IMR-90 (cell line): ENCODE measurements around the gene ATP1A2. TPM values are rescaled to one million over a fixed set of nuclear protein-coding genes. Genes with fewer than 3 reads are reported as not detected.

Experiments
- ATAC-seq: fragments of 200-7000 bp; cut with Tn5 transposase; 2 replicates; pipeline ENCODE4 v1.9.1; 2020; ENCODE audit warnings: low read depth, mild to moderate bottlenecking, moderate library complexity
- BruUV-seq: library from RNA; stranded (reverse); fragments of 400-500 nt; replicated peaks from 2 replicates; lab custom pipeline; 2021; lab: Mats Ljungman, UMichigan
- CTCF ChIA-PET: fragments of 300-600 bp; formaldehyde crosslinking; extraction: SDS; loops from one replicate; lab custom pipeline; 2021; ENCODE audit warnings: antibody characterized with exemption; lab: Yijun Ruan, JAX
- POLR2A ChIA-PET: fragments of 300-600 bp; sonication (Branson Sonifier 250); formaldehyde crosslinking; loops from one replicate; lab custom pipeline; 2022; ENCODE audit warnings: antibody characterized with exemption; ENCODE audit not compliant: unreplicated experiment; lab: Charles Lee
- DNase-seq: peaks from one replicate; pipeline ENCODE4 v3.0.0; 2013
- H2AFZ ChIP-seq: replicated peaks from 2 replicates; pipeline ENCODE3; 2013; ENCODE audit warnings: low read length, mild to moderate bottlenecking; ENCODE audit not compliant: poor library complexity
- H2AK5ac ChIP-seq: 2 replicates; pipeline ENCODE4 v1.6.1; 2013; ENCODE audit warnings: low read depth, low read length, inconsistent platforms
- H2AK9ac ChIP-seq: replicated peaks from 2 replicates; pipeline ENCODE3; 2013; ENCODE audit warnings: mild to moderate bottlenecking, low read depth, low read length, moderate library complexity; ENCODE audit not compliant: poor library complexity
- H2BK120ac ChIP-seq: 2 replicates; pipeline ENCODE4 v1.6.1; 2013; ENCODE audit warnings: low read depth, low read length, inconsistent platforms
- H2BK15ac ChIP-seq: 3 replicates; pipeline ENCODE4 v1.6.1; 2013; ENCODE audit warnings: low read depth, low read length, inconsistent platforms
- H2BK20ac ChIP-seq: 2 replicates; pipeline ENCODE4 v1.6.1; 2013; ENCODE audit warnings: low read depth, mild to moderate bottlenecking, inconsistent platforms, low read length, moderate library complexity
- H2BK5ac ChIP-seq: 2 replicates; pipeline ENCODE4 v1.6.1; 2013; ENCODE audit warnings: mild to moderate bottlenecking, low read depth, low read length, inconsistent platforms; ENCODE audit not compliant: poor library complexity, severe bottlenecking
- H3K14ac ChIP-seq: replicated peaks from 2 replicates; pipeline ENCODE4 v1.6.1; 2013; ENCODE audit warnings: low read depth, low read length, inconsistent platforms
- H3K18ac ChIP-seq: 2 replicates; pipeline ENCODE4 v1.6.1; 2013; ENCODE audit warnings: low read depth, low read length, control low read depth
- H3K23ac ChIP-seq: 2 replicates; pipeline ENCODE4 v1.6.1; 2013; ENCODE audit warnings: low read depth, low read length, inconsistent platforms
- H3K27ac ChIP-seq: 2 replicates; pipeline ENCODE4 v1.5.1; 2013; ENCODE audit warnings: mild to moderate bottlenecking, control low read depth, low read length; ENCODE audit not compliant: insufficient read depth
- H3K27me3 ChIP-seq: 2 replicates; pipeline ENCODE4 v1.6.1; 2013; ENCODE audit warnings: low read length; ENCODE audit not compliant: control insufficient read depth, insufficient read depth
- H3K36me3 ChIP-seq: 2 replicates; pipeline ENCODE4 v1.6.1; 2013; ENCODE audit warnings: low read length, mixed read lengths; ENCODE audit not compliant: control insufficient read depth, insufficient read depth
- H3K4ac ChIP-seq: 2 replicates; pipeline ENCODE4 v1.6.1; 2013; ENCODE audit warnings: low read depth, low read length, inconsistent platforms
- H3K4me1 ChIP-seq: 2 replicates; pipeline ENCODE4 v1.6.1; 2013; ENCODE audit warnings: low read length, mixed read lengths; ENCODE audit not compliant: control insufficient read depth, insufficient read depth
- H3K4me2 ChIP-seq: 2 replicates; pipeline ENCODE4 v1.6.1; 2013; ENCODE audit warnings: low read depth, mild to moderate bottlenecking, control low read depth, low read length, moderate library complexity
- H3K4me3 ChIP-seq: 2 replicates; pipeline ENCODE4 v1.5.1; 2013; ENCODE audit warnings: low read depth, mild to moderate bottlenecking, control low read depth, low read length, moderate library complexity; ENCODE audit not compliant: insufficient read depth
- H3K56ac ChIP-seq: 2 replicates; pipeline ENCODE4 v1.6.1; 2013; ENCODE audit warnings: low read length, inconsistent platforms; ENCODE audit not compliant: insufficient read depth; ENCODE audit errors: extremely low read depth
- H3K79me1 ChIP-seq, 2 experiments: 2 replicates each; pipeline ENCODE4 v1.6.1; 2013; ENCODE audit warnings: low read length in 2 of 2, inconsistent platforms in 1 of 2, low read depth in 1 of 2
- H3K9ac ChIP-seq: 2 replicates; pipeline ENCODE4 v1.6.1; 2013; ENCODE audit warnings: low read depth, low read length, control low read depth
- H3K9me1 ChIP-seq: 2 replicates; pipeline ENCODE4 v1.6.1; 2013; ENCODE audit warnings: low read length, inconsistent platforms; ENCODE audit not compliant: insufficient read depth
- H3K9me3 ChIP-seq: 2 replicates; pipeline ENCODE4 v1.6.1; 2013; ENCODE audit warnings: low read length; ENCODE audit not compliant: control insufficient read depth, insufficient read depth
- H4K20me1 ChIP-seq: 2 replicates; pipeline ENCODE4 v1.6.1; 2013; ENCODE audit warnings: low read length, inconsistent platforms; ENCODE audit not compliant: insufficient read depth
- H4K5ac ChIP-seq: 2 replicates; pipeline ENCODE4 v1.6.1; 2013; ENCODE audit warnings: mild to moderate bottlenecking, low read depth, low read length, control low read depth
- H4K8ac ChIP-seq, 2 experiments: 2 replicates each; pipeline ENCODE4 v1.6.1; 2013; ENCODE audit warnings: low read depth in 2 of 2, low read length in 2 of 2, control low read depth in 1 of 2, inconsistent platforms in 1 of 2
- H4K91ac ChIP-seq: 2 replicates; pipeline ENCODE4 v1.6.1; 2013; ENCODE audit warnings: low read depth, low read length, inconsistent platforms; ENCODE audit not compliant: insufficient read depth
- BHLHE40 ChIP-seq: fragments of 150-350 bp; IDR thresholded peaks from 2 replicates; pipeline ENCODE4 v1.6.1; 2016; ENCODE audit warnings: mild to moderate bottlenecking, low read depth, low read length
- CEBPB ChIP-seq: IDR thresholded peaks from 2 replicates; pipeline ENCODE4 v1.6.1; 2012; ENCODE audit warnings: low read depth, low read length, improper control_type of control experiment
- CHD1 ChIP-seq: IDR thresholded peaks from 2 replicates; pipeline ENCODE4 v1.6.1; 2012; ENCODE audit warnings: low read depth, low read length, improper control_type of control experiment
- CTCF ChIP-seq: conservative IDR thresholded peaks from 2 replicates; pipeline ENCODE4 v1.5.1; 2012; ENCODE audit warnings: mild to moderate bottlenecking, low read depth, low read length, improper control_type of control experiment
- FOS ChIP-seq: fragments of 150-350 bp; IDR thresholded peaks from 2 replicates; pipeline ENCODE4 v1.6.1; 2016; ENCODE audit warnings: low read depth, low read length
- MAFK ChIP-seq: IDR thresholded peaks from 2 replicates; pipeline ENCODE4 v1.6.1; 2012; ENCODE audit warnings: low read depth, low read length, improper control_type of control experiment
- MAZ ChIP-seq: IDR thresholded peaks from 2 replicates; pipeline ENCODE4 v1.6.1; 2012; ENCODE audit warnings: low read depth, mild to moderate bottlenecking, low read length, improper control_type of control experiment, moderate library complexity, borderline replicate concordance
- NFE2L2 ChIP-seq: fragments of 150-350 bp; IDR thresholded peaks from 2 replicates; pipeline ENCODE4 v1.6.1; 2016; ENCODE audit warnings: low read depth, mild to moderate bottlenecking, low read length
- RAD21 ChIP-seq: IDR thresholded peaks from 2 replicates; pipeline ENCODE4 v1.6.1; 2012; ENCODE audit warnings: low read length, improper control_type of control experiment
- RCOR1 ChIP-seq: IDR thresholded peaks from 2 replicates; pipeline ENCODE4 v1.6.1; 2012; ENCODE audit warnings: mild to moderate bottlenecking, low read length, improper control_type of control experiment; ENCODE audit not compliant: insufficient replicate concordance
- RFX5 ChIP-seq: IDR thresholded peaks from 2 replicates; pipeline ENCODE4 v1.8.0; 2012; ENCODE audit warnings: low read depth, mild to moderate bottlenecking, low read length, moderate library complexity
- SMC3 ChIP-seq: fragments of 150-350 bp; IDR thresholded peaks from 2 replicates; pipeline ENCODE4 v1.6.1; 2016; ENCODE audit warnings: low read depth, mild to moderate bottlenecking, antibody characterized with exemption, low read length, moderate library complexity
- USF2 ChIP-seq: fragments of 150-350 bp; IDR thresholded peaks from 2 replicates; pipeline ENCODE4 v1.6.1; 2017; ENCODE audit warnings: mild to moderate bottlenecking, antibody characterized with exemption, low read length, low read depth
- WGBS, 2 experiments: methylation state at CpG; one replicate each; pipeline versions ENCODE4 v1.1.5 to v1.1.7; 2013; ENCODE audit warnings: missing lambda C conversion rate in 2 of 2; ENCODE audit not compliant: insufficient read length in 1 of 2; ENCODE audit errors: extremely low coverage in 2 of 2; 5-methylcytosine and 5-hydroxymethylcytosine counted together
- dilution Hi-C: fragments of 300-500 bp; cut with HindIII; formaldehyde crosslinking; loops from one replicate; pipeline ENCODE4 v1.14.3; 2018; ENCODE audit warnings: low sequenced_read_pairs; ENCODE audit not compliant: unreplicated experiment
- in situ Hi-C: fragments of 300-500 bp; cut with MboI; formaldehyde crosslinking; loops from 3 replicates; pipeline ENCODE4 v1.14.3; 2019; ENCODE audit warnings: low sequenced_read_pairs, inconsistent platforms, mixed read lengths
- intact Hi-C: fragments of 100-400 bp; cut with micrococcal nuclease; formaldehyde crosslinking; loops from 2 replicates; pipeline ENCODE4 v1.10.0; 2022
- polyA plus RNA-seq, 3 experiments: library from polyadenylated mRNA; depleted of rRNA; stranded (reverse); fragments of >200 nt; gene quantifications; 2 replicates each; pipeline ENCODE4 v1.2.3, GENCODE V29; 2012; ENCODE audit warnings: low replicate concordance in 1 of 3
- total RNA-seq: library from RNA; depleted of rRNA; stranded (reverse); fragments of >200 nt; gene quantifications from 2 replicates; pipeline ENCODE4 v1.2.3, GENCODE V29; 2012

Gene ATP1A2
- total and polyA plus RNA-seq, 2 of the 4 experiments (the other 2 are of a cell fraction): under 0.01 to 0.15 TPM

GRCh38 chr1:160091666-160092223 lies 23.8 kb upstream of the ATP1A2 start:
- Histone ChIP-seq H3K79me1 (peaks cover 0 to 11% of the 10 kb centered on the region in 2 experiments; a peak in 2 of 4 replicates), H3K4ac (no peak overlapping the region), H3K4me2 (no peak overlapping the region), H3K14ac (no peak overlapping the region), H4K91ac (no peak overlapping the region), H3K18ac (no peak overlapping the region), H3K4me1 (no peaks in the 10 kb centered on the region; the same call in 1 of the 2 replicates), H2BK20ac (no peak overlapping the region), H2BK5ac (no peak overlapping the region), H4K5ac (no peak overlapping the region), H4K20me1 (0 out of 2 replicates have a peak, but pooled peaks cover 5% of the 10 kb centered on the region), H3K27me3 (no peaks in the 10 kb centered on the region), H3K4me3 (no peak overlapping the region), H2AFZ (peak overlapping the region; percentile 23), H2BK120ac (no peak overlapping the region), H3K9me1 (no peaks in the 10 kb centered on the region), H3K9me3 (no peaks in the 10 kb centered on the region), H2AK5ac (no peak overlapping the region), H2AK9ac (no peak overlapping the region), H2BK15ac (no peak overlapping the region), H3K27ac (no peak overlapping the region), H4K8ac (no peak overlapping the region), H3K56ac (no peak overlapping the region), H3K9ac (no peak overlapping the region), H3K23ac (no peak overlapping the region), H3K36me3 (peaks cover 8% of the 10 kb centered on the region)
- ChIA-PET POLR2A (no interaction called here), CTCF (no interaction called here)
- in situ Hi-C loops: loop anchor here (10.0 kb wide), 1 partner anchor 263 kb away; no protein-coding TSS in a partner anchor
- DNase-seq (no peak), ATAC-seq (no peak)
- TF ChIP-seq RAD21: no peak
- TF ChIP-seq MAZ: no peak
- TF ChIP-seq NFE2L2: no peak
- no peak for TF ChIP-seq MAFK
- no peak for TF ChIP-seq CEBPB
- TF ChIP-seq BHLHE40: no peak
- TF ChIP-seq RCOR1: no peak
- no peak for TF ChIP-seq USF2
- TF ChIP-seq CTCF: no peak
- TF ChIP-seq CHD1: no peak
- no peak for TF ChIP-seq RFX5
- TF ChIP-seq SMC3: no peak
- TF ChIP-seq FOS: no peak
- dilution Hi-C loops: no loop called here
- BruUV-seq: no TSS peak
- WGBS, 2 experiments: no CpG with 5 or more reads among the region's 5 CpGs
- intact Hi-C loops: no loop called here
